ENCODE data around the gene SNCG.
"Not testable (repeated sequence)": the region's sequence is repeated elsewhere in the genome, so short reads cannot be mapped to it uniquely, and the experiment has no call there.

The SNCG gene

GRCh38 chr10:86979296-86979818 is 21.0 kb downstream of the SNCG start:
- no peak for DNase-seq

DNA sequence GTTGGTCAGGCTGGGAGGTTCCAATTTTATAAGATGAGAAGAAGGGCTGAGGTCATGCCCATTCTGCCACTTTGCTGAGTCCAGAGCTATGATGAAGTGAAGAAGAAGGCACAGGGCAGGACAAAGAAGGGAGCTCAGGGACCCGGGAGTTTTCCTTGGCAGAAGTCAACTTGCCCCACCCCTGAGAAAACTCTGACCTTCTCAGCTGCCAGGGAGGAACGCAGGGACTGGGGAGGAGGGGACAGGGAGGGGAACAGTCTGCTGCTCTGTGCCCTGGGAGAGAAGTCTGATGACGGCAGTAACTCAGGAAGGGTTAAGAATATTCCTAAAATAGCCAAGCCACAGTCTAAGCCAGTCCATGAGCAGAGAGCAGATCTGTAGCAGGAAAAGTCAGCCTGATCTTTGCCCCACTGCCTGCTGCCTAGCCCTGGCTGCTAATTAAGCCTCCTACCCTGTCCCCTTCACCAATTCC is 21.6 kb downstream of the SNCG start:
- DNase-seq = no peak

- not testable (repeated sequence) for DNase-seq
These were observed 22.6 kb downstream of the SNCG start for GRCh38 chr10:86981020-86981419.

DNA sequence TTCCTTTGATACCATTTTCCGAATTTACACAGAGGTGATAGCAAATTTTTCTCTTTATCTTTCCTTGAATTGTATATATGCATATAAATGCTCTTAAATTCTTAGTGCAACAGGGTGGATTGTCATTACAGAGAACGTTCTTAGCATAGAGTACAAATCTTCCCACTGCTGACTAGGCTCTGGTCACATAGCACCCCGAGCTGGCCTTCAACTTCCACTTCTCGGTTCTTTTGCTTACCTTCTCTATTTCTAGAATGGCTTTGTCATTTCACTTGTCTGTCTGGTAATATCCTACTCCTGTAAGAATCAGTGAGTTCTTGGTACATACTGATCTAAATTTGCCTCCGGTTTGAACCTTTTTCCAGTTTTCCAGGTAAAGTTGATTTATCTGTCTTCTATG is 23.3 kb downstream of the SNCG start:
- DNase-seq = no peak

- DNase-seq = not testable (repeated sequence)
These were observed 26.1 kb downstream of the SNCG start for GRCh38 chr10:86984498-86984897.

DNA sequence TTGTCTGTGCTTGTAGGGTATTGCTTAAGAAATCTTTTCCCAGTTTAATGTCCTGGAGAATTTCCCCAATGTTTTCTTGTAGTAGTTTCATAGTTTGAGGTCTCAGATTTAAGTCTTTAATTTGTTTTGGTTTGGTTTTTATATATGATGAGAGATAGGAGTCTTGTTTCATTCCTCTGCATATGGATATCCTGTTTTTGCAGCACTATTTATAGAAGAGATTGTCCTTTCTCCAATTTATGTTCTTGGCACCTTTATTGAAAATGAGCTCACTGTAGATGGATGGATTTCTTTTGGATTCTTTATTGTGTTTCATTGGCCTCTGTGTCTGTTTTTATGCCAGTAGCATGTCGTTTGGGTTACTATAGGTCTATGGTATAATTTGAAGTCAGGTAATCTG is 30.1 kb downstream of the SNCG start:
- no peak for DNase-seq

DNA sequence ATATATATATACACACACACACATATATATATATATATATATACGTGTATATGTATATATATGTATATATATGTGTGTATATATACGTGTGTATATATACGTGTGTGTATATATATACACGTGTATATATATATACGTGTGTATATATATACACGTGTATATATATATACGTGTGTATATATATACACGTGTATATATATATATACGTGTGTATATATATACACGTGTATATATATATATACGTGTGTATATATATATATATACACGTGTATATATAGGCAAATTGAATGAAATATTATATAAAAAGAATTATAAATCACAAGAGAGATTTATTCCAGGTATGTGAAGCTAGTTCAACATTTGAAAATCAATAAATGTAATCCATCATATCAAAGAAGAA is 33.0 kb downstream of the SNCG start:
- not testable (repeated sequence) for DNase-seq

DNA sequence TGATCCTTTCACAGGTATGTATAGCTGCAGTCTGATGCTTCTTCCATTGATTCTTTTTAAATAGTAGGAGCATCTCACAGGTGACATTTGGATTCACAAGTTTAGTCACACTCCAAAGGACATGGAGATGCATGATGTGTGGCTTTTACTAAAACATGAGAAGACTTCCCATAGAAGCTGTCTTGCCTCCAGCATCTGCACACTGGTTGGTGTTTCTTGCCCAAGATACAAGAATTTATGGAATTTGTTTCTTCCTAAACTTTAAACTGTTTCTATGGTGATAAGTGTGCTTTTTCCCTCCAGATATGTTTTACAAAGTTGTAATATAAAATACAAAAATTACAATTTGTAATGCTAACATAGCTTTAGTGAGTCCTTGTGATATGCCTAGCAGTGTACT is 34.1 kb downstream of the SNCG start:
- no peak for DNase-seq

- DNase-seq = no peak
These were observed 34.5 kb downstream of the SNCG start for GRCh38 chr10:86992929-86993328.

- not testable (repeated sequence) for DNase-seq
These were observed 41.5 kb downstream of the SNCG start for GRCh38 chr10:86999802-87000403.

DNA sequence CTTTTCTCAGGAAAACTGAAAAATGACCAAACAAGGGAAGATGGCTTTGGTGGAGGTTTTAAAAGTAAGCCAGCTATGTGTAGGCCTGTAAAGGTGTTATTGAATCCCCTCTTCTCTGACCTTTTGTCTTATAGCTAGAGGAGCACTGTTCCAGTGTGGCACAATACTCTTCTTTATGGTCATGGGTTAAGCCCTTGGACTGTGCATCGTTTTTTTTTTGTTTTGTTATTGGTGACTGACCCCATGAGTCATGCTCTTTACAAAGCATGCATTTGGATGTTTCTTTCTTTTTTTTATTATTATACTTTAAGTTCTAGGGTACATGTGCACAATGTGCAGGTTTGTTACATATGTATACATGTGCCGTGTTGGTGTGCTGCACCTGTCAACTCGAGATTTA is 42.1 kb downstream of the SNCG start:
- no peak for DNase-seq

DNA sequence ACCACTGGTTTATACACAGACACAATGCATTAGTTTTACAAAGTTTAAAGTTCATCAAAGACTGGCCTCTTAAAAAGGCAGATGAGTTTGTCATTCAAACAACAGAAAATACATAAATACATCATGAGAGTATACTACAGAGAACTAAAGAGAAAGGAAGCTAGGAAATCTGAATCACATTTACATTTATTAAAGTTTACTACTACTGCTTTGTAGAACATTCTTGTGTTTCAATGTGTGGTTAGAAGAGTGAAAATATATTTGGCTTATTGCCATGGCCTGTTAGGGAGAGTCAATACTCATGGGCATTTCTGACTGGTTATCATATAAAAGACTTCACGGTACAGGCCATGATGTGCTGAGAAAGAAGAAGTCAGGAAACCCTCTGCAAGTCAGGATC is 48.7 kb downstream of the SNCG start:
- not testable (repeated sequence) for DNase-seq

GRCh38 chr10:87007674-87008073 is 49.3 kb downstream of the SNCG start:
- not testable (repeated sequence) for DNase-seq

- not testable (repeated sequence) for DNase-seq
These were observed 49.9 kb downstream of the SNCG start for GRCh38 chr10:87008303-87008702.

DNA sequence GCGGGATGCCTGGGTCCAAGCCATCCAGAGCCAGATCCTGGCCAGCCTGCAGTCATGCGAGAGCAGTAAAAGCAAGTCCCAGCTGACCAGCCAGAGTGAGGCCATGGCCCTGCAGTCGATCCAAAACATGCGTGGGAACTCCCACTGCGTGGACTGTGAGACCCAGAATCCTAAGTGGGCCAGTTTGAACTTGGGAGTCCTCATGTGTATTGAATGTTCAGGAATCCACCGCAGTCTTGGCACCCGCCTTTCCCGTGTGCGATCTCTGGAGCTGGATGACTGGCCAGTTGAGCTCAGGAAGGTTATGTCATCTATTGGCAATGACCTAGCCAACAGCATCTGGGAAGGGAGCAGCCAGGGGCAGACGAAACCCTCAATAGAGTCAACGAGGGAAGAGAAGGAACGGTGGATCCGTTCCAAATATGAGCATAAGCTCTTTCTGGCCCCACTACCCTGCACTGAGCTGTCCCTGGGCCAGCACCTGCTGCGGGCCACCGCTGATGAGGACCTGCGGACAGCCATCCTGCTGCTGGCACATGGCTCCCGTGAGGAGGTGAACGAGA is 50.8 kb downstream of the SNCG start:
- not testable (repeated sequence) for DNase-seq
